Measurements from ENCODE around the gene FAM217B. TPM values are rescaled to one million over a fixed set of nuclear protein-coding genes. Genes with fewer than 3 reads are reported as not detected.

Gene FAM217B
- total and polyA plus RNA-seq, 2 donors (not counting 3 experiments of a cell fraction or from before 2014, with no cell fraction given), result 2.7 to 8.2 TPM

- DNase-seq (ENCODE audit: low read depth, low spot score), result no peak
- CTCF ChIA-PET, result no interaction called here
- dilution Hi-C loops (cut with MboI; ENCODE audit: extremely low pct_ligation_motif_present, low sequenced_read_pairs), result no loop called here
These were observed 48.0 kb downstream of the FAM217B start for GRCh38 chr20:59988141-59988540.

More at GRCh38 chr20:59988141-59988540, 48.0 kb downstream of the FAM217B start:
- Histone ChIP-seq H3K9ac (replicated peaks; ENCODE audit: extremely low read depth, insufficient read depth, low read length) (no peak overlapping the region), H3K79me2 (ENCODE audit: control insufficient read depth, insufficient read depth, low read length) (no peaks in the 10 kb centered on the region), H3K4me2 (ENCODE audit: insufficient read depth, low read length) (no peak overlapping the region), H3K27me3 (ENCODE audit: control insufficient read depth in 2 of 2, insufficient read depth in 2 of 2, low read length in 2 of 2) (no peaks in the 10 kb centered on the region), H3K9me1 (replicated peaks; ENCODE audit: control insufficient read depth, extremely low read depth, insufficient read depth, low read length) (no peaks in the 10 kb centered on the region), H3K36me3 (ENCODE audit: control insufficient read depth in 2 of 2, extremely low read depth in 1 of 2, insufficient read depth in 2 of 2, low read length in 2 of 2) (no peaks in the 10 kb centered on the region), H3K27ac (ENCODE audit: insufficient read depth, low read depth, low read length) (no peak overlapping the region), H2AFZ (ENCODE audit: low read depth, low read length) (no peak overlapping the region), H4K20me1 (replicated peaks; ENCODE audit: control insufficient read depth, extremely low read depth, insufficient read depth, low read length) (no peaks in the 10 kb centered on the region), H3K9me3 (replicated peaks; ENCODE audit: control insufficient read depth, insufficient read depth, low read length) (no peaks in the 10 kb centered on the region), H3K4me1 (ENCODE audit: control insufficient read depth, extremely low read depth, insufficient read depth, low read length) (no peaks in the 10 kb centered on the region), H3K4me3 (replicated peaks in 1 of 3; ENCODE audit: insufficient read depth in 1 of 3, low read depth in 1 of 3, low read length in 3 of 3) (no peak overlapping the region)
- intact Hi-C loops (cut with micrococcal nuclease), result no loop called here
- POLR2A ChIA-PET, result no interaction called here
- TF ChIP-seq CTCF (IDR thresholded peaks at IDR 0.05; ENCODE audit: extremely low read depth in 1 of 2, insufficient read depth in 1 of 2, low read depth in 1 of 2, low read length in 2 of 2) (no peak), MYC (IDR thresholded peaks at IDR 0.05; ENCODE audit: low read depth, low read length) (no peak), JUN (IDR thresholded peaks at IDR 0.05; ENCODE audit: borderline replicate concordance, insufficient read depth, insufficient read length, low read depth) (no peak), POLR2A (IDR thresholded peaks at IDR 0.05; ENCODE audit: low read depth, low read length) (no peak), EZH2 (IDR thresholded peaks at IDR 0.05; ENCODE audit: borderline replicate concordance, low read depth, low read length, severe bottlenecking) (no peak), GATA2 (IDR thresholded peaks at IDR 0.05; ENCODE audit: insufficient read depth, insufficient read length, low read depth, low read length) (no peak), POLR2AphosphoS5 (IDR thresholded peaks at IDR 0.05; ENCODE audit: insufficient read depth, low read depth, low read length) (no peak), MAX (IDR thresholded peaks at IDR 0.05; ENCODE audit: insufficient read depth, insufficient read length) (no peak), FOS (IDR thresholded peaks at IDR 0.05; ENCODE audit: borderline replicate concordance, insufficient read depth, low read length) (no peak)
- FAIRE-seq, result no peak
- BruUV-seq (replicated peaks), result no TSS peak

Measured in endothelial cell of umbilical vein (primary cell).